GM12872 (cell line): ENCODE results near the gene DENND2C.

Source experiments
- CTCF ChIP-seq: IDR thresholded peaks from 3 replicates; pipeline ENCODE4 v1.5.1; 2011; ENCODE audit warnings: low read depth, mild to moderate bottlenecking, low read length, moderate library complexity; ENCODE audit not compliant: insufficient read depth

The DENND2C gene

GRCh38 chr1:114669562-114670082 is at the start of gene DENND2C:
Gene DENND2C, minus strand, starts transcription at chr1:114670049. Its CDS starts 44,065 bp downstream, at chr1:114625984.
- 0 out of 3 replicates have a peak, but pooled peaks have one; percentile 12 for TF ChIP-seq CTCF

GRCh38 chr1:114719424-114719787 is 49.6 kb upstream of the DENND2C start:
- no peak for TF ChIP-seq CTCF

- TF ChIP-seq CTCF = no peak
Measured at GRCh38 chr1:114718661-114719423, 49.0 kb upstream of the DENND2C start.

- no peak for TF ChIP-seq CTCF
Measured at GRCh38 chr1:114716304-114717170, 46.7 kb upstream of the DENND2C start, which contains the start of gene NRAS. Gene NRAS, minus strand, starts transcription at chr1:114716771. Its CDS starts 611 bp downstream, at chr1:114716160.

GRCh38 chr1:114715952-114716303 is 46.1 kb upstream of the DENND2C start:
- TF ChIP-seq CTCF = no peak

- no peak for TF ChIP-seq CTCF
Measured at GRCh38 chr1:114712977-114713376, 43.1 kb upstream of the DENND2C start.

- TF ChIP-seq CTCF = no peak
Measured at GRCh38 chr1:114710360-114710759, 40.5 kb upstream of the DENND2C start.
